ENCODE measurements around the gene APBB3.

APBB3 gene

GRCh38 chr5:140557136-140557805 is 7.1 kb downstream of the APBB3 start, which contains the start of gene SRA1:
SRA1 (minus strand) TSS chr5:140557473; CDS start chr5:140557452, 21 bp downstream.
- Histone ChIP-seq H3K27ac (ENCODE audit: extremely low read depth, low read depth, low read length) (peak within 1 kb of the TSS; percentile 71), H3K36me3 (ENCODE audit: control insufficient read depth in 2 of 2, insufficient read depth in 1 of 2, low read length in 2 of 2) (peaks cover 0 to 58% of the 10 kb centered on the region in 2 experiments; a peak in 2 of 3 replicates), H3K9me3 (ENCODE audit: control insufficient read depth, insufficient read depth, low read depth, low read length) (no peaks in the 10 kb centered on the region), H3K4me1 (ENCODE audit: control insufficient read depth, insufficient read depth, low read length) (0 out of 2 replicates have a peak, but pooled peaks cover 4% of the 10 kb centered on the region), H3K4me3 (ENCODE audit: low read depth, low read length) (peak within 1 kb of the TSS; percentile 90)
- ChIA-PET CTCF (interaction anchor here (0.7 to 2.9 kb wide), 3 partner anchors 78 to 312 kb away, joined by 3 to 11 read pairs (median 3); no protein-coding TSS in a partner anchor), POLR2A (interaction anchor here (0.6 to 2.2 kb wide), 16 partner anchors 9 to 211 kb away, joined by 3 to 19 read pairs (median 6); partner anchors contain the start of genes ANKHD1, CD14, EIF4EBP3 and HARS1)
- TF ChIP-seq ZFP37 (tag by site-specific recombination; IDR thresholded peaks at IDR 0.05) (peak; percentile 68; the same call in 1 of the 2 replicates), ZNF701 (tag by site-specific recombination; IDR thresholded peaks at IDR 0.05) (no peak), ZNF585B (tag by site-specific recombination; IDR thresholded peaks at IDR 0.05) (no peak), ZNF280C (tag by site-specific recombination; IDR thresholded peaks at IDR 0.05) (no peak), ZNF2 (tag by site-specific recombination; IDR thresholded peaks at IDR 0.05) (peak; percentile 73), CTCF (tag by site-specific recombination; IDR thresholded peaks at IDR 0.05) (peak; percentile 45; the same call in 1 of the 2 replicates), ZBTB17 (tag by site-specific recombination; IDR thresholded peaks at IDR 0.05) (no peak; the same call in 1 of the 2 replicates), ZNF645 (tag by site-specific recombination; IDR thresholded peaks at IDR 0.05) (no peak), ZNF391 (tag by site-specific recombination; IDR thresholded peaks at IDR 0.05; ENCODE audit: borderline replicate concordance, low read depth) (peak; percentile 12; the same call in 1 of the 2 replicates), ZNF76 (tag by site-specific recombination; IDR thresholded peaks at IDR 0.05; ENCODE audit: borderline replicate concordance, low read depth) (0 out of 2 replicates have a peak, but pooled peaks have one; percentile 27), ZNF26 (tag by site-specific recombination; IDR thresholded peaks at IDR 0.05) (no peak), ZXDB (tag by site-specific recombination; IDR thresholded peaks at IDR 0.05) (peak; percentile 93), GLIS2 (tag by site-specific recombination; IDR thresholded peaks at IDR 0.05) (peak; percentile 54; the same call in 1 of the 2 replicates), SP3 (tag by site-specific recombination; IDR thresholded peaks at IDR 0.05) (peak; percentile 79), YY1 (tag by site-specific recombination; IDR thresholded peaks at IDR 0.05) (peak; percentile 72), ZNF792 (tag by site-specific recombination; IDR thresholded peaks at IDR 0.05) (no peak), ZNF660 (tag by site-specific recombination; IDR thresholded peaks at IDR 0.05) (peak; percentile 72), ZNF449 (tag by site-specific recombination; IDR thresholded peaks at IDR 0.05) (0 out of 2 replicates have a peak, but pooled peaks have one; percentile 10), ZNF629 (tag by site-specific recombination; IDR thresholded peaks at IDR 0.05) (peak; percentile 86), PRDM10 (tag by site-specific recombination; IDR thresholded peaks at IDR 0.05) (peak; percentile 39; the same call in 1 of the 2 replicates)
- TF ChIP-seq, protein P1, sequence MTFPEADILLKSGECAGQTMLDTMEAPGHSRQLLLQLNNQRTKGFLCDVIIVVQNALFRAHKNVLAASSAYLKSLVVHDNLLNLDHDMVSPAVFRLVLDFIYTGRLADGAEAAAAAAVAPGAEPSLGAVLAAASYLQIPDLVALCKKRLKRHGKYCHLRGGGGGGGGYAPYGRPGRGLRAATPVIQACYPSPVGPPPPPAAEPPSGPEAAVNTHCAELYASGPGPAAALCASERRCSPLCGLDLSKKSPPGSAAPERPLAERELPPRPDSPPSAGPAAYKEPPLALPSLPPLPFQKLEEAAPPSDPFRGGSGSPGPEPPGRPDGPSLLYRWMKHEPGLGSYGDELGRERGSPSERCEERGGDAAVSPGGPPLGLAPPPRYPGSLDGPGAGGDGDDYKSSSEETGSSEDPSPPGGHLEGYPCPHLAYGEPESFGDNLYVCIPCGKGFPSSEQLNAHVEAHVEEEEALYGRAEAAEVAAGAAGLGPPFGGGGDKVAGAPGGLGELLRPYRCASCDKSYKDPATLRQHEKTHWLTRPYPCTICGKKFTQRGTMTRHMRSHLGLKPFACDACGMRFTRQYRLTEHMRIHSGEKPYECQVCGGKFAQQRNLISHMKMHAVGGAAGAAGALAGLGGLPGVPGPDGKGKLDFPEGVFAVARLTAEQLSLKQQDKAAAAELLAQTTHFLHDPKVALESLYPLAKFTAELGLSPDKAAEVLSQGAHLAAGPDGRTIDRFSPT (tag by site-specific recombination; IDR thresholded peaks at IDR 0.05): peak; percentile 54; the same call in 1 of the 2 replicates
